Astrocyte (in vitro differentiated cells and primary cell): ENCODE results near the gene HES5. TPM values are rescaled to one million over a fixed set of nuclear protein-coding genes. Genes with fewer than 3 reads are reported as not detected.

ENCODE experiments used
- DNase-seq: peaks from one replicate; pipeline ENCODE4 v3.0.0-alpha.2; 2010; ENCODE audit warnings: low read depth
- FAIRE-seq: peaks from 2 replicates; lab custom pipeline; 2011; peaks lifted over from hg19 to GRCh38; lab: Jason Lieb, UNC
- H2AFZ ChIP-seq: 2 replicates; pipeline ENCODE4 v1.6.0; 2012; ENCODE audit warnings: low read depth, low read length, inconsistent platforms
- H3K27ac ChIP-seq: 2 replicates; pipeline ENCODE4 v1.5.1; 2011; ENCODE audit warnings: low read depth, low read length, inconsistent platforms
- H3K27me3 ChIP-seq: 2 replicates; pipeline ENCODE4 v1.6.0; 2011; ENCODE audit warnings: low read length, inconsistent platforms; ENCODE audit not compliant: insufficient read depth
- H3K36me3 ChIP-seq: 2 replicates; pipeline ENCODE4 v1.5.1; 2011; ENCODE audit warnings: low read length, inconsistent platforms; ENCODE audit not compliant: insufficient read depth
- H3K4me1 ChIP-seq: 2 replicates; pipeline ENCODE4 v1.5.1; 2011; ENCODE audit warnings: low read length, inconsistent platforms; ENCODE audit not compliant: insufficient read depth
- H3K4me2 ChIP-seq: 2 replicates; pipeline ENCODE4 v1.6.0; 2012; ENCODE audit warnings: low read length, inconsistent platforms
- H3K4me3 ChIP-seq: 2 replicates; pipeline ENCODE4 v1.5.1; 2011; ENCODE audit warnings: low read depth, mild to moderate bottlenecking, low read length, inconsistent platforms; ENCODE audit not compliant: insufficient read depth
- H3K79me2 ChIP-seq: 2 replicates; pipeline ENCODE4 v1.6.0; 2012; ENCODE audit warnings: mild to moderate bottlenecking, low read length, inconsistent platforms; ENCODE audit not compliant: insufficient read depth
- H3K9ac ChIP-seq: 2 replicates; pipeline ENCODE4 v1.6.0; 2012; ENCODE audit warnings: mild to moderate bottlenecking, low read length, inconsistent platforms
- H3K9me3 ChIP-seq: 2 replicates; pipeline ENCODE4 v1.5.1; 2012; ENCODE audit warnings: low read depth, mild to moderate bottlenecking, low read length, inconsistent platforms; ENCODE audit not compliant: insufficient read depth
- H4K20me1 ChIP-seq: 2 replicates; pipeline ENCODE4 v1.6.0; 2012; ENCODE audit warnings: low read length, inconsistent platforms; ENCODE audit not compliant: insufficient read depth
- H3K27ac Mint-ChIP-seq: one replicate; pipeline ENCODE4 v1.8.0; 2021; ENCODE audit warnings: mild to moderate bottlenecking, mixed read lengths; ENCODE audit not compliant: unreplicated experiment
- H3K27me3 Mint-ChIP-seq: one replicate; pipeline ENCODE4 v1.8.0; 2021; ENCODE audit warnings: low read depth, mixed read lengths; ENCODE audit not compliant: unreplicated experiment
- H3K36me3 Mint-ChIP-seq: one replicate; pipeline ENCODE4 v1.8.0; 2021; ENCODE audit warnings: low read depth, mixed read lengths; ENCODE audit not compliant: unreplicated experiment
- H3K4me1 Mint-ChIP-seq: one replicate; pipeline ENCODE4 v1.8.0; 2021; ENCODE audit warnings: low read depth, mixed read lengths; ENCODE audit not compliant: unreplicated experiment
- H3K4me3 Mint-ChIP-seq: one replicate; pipeline ENCODE4 v1.8.0; 2021; ENCODE audit warnings: mild to moderate bottlenecking, moderate library complexity, mixed read lengths; ENCODE audit not compliant: unreplicated experiment
- H3K9me3 Mint-ChIP-seq: one replicate; pipeline ENCODE4 v1.8.0; 2021; ENCODE audit warnings: mild to moderate bottlenecking, mixed read lengths; ENCODE audit not compliant: unreplicated experiment
- CTCF ChIP-seq: IDR thresholded peaks from 2 replicates; pipeline ENCODE4 v1.5.1; 2011; ENCODE audit warnings: low read depth, mild to moderate bottlenecking, inconsistent platforms, low read length, moderate library complexity; ENCODE audit not compliant: insufficient read depth
- EZH2 ChIP-seq: IDR thresholded peaks from 2 replicates; pipeline ENCODE4 v1.6.1; 2012; ENCODE audit warnings: mild to moderate bottlenecking, low read length, inconsistent platforms; ENCODE audit not compliant: insufficient read depth
- total RNA-seq: library from RNA; stranded (reverse); gene quantifications from 2 replicates; pipeline ENCODE4 v1.2.1, GENCODE V29; 2021

HES5 gene
- total RNA-seq, 1 donor from 2014 or later = not detected

- H3K27me3 Mint-ChIP-seq = peaks cover 29% of the 10 kb centered on the region
- peaks cover 10% of the 10 kb centered on the region for H3K4me1 Mint-ChIP-seq
- no peak overlapping the region for H3K4me3 ChIP-seq
- H3K27me3 ChIP-seq = peaks cover 6% of the 10 kb centered on the region
- peaks cover 24% of the 10 kb centered on the region for H3K79me2 ChIP-seq
- H3K4me3 Mint-ChIP-seq = no peak overlapping the region
- no peak overlapping the region for H2AFZ ChIP-seq
- FAIRE-seq = no peak
- no peak for DNase-seq
- peaks cover 42% of the 10 kb centered on the region for H3K4me1 ChIP-seq
- H3K9me3 ChIP-seq = no peaks in the 10 kb centered on the region
- H3K27ac Mint-ChIP-seq = no peak overlapping the region
- TF ChIP-seq EZH2 = no peak
- TF ChIP-seq CTCF = no peak
- no peaks in the 10 kb centered on the region for H3K36me3 Mint-ChIP-seq
- H3K27ac ChIP-seq = no peak overlapping the region
- peaks cover 24% of the 10 kb centered on the region for H4K20me1 ChIP-seq
- no peak overlapping the region for H3K9ac ChIP-seq
- peak overlapping the region; percentile 65 for H3K4me2 ChIP-seq
- H3K36me3 ChIP-seq = no peaks in the 10 kb centered on the region
- H3K9me3 Mint-ChIP-seq = no peaks in the 10 kb centered on the region
Observed at GRCh38 chr1:2528611-2528965, 1.5 kb downstream of the HES5 start.

GRCh38 chr1:2528016-2528415 lies 2.0 kb downstream of the HES5 start:
- Mint-ChIP-seq H3K4me1 (peaks cover 14% of the 10 kb centered on the region), H3K27me3 (peaks cover 24% of the 10 kb centered on the region), H3K9me3 (no peaks in the 10 kb centered on the region), H3K36me3 (peaks cover 2% of the 10 kb centered on the region), H3K27ac (no peak overlapping the region), H3K4me3 (no peak overlapping the region)
- Histone ChIP-seq H3K79me2 (peaks cover 30% of the 10 kb centered on the region), H3K9me3 (no peaks in the 10 kb centered on the region), H3K9ac (no peak overlapping the region), H3K36me3 (no peaks in the 10 kb centered on the region), H3K4me1 (peaks cover 42% of the 10 kb centered on the region), H3K27me3 (peaks cover 6% of the 10 kb centered on the region), H2AFZ (no peak overlapping the region), H4K20me1 (peaks cover 29% of the 10 kb centered on the region), H3K27ac (no peak overlapping the region), H3K4me3 (no peak overlapping the region), H3K4me2 (no peak overlapping the region)
- DNase-seq (no peak), FAIRE-seq (no peak)
- TF ChIP-seq CTCF = no peak
- TF ChIP-seq EZH2 = no peak

- H3K9me3 ChIP-seq = no peaks in the 10 kb centered on the region
- peaks cover 3% of the 10 kb centered on the region for H3K36me3 ChIP-seq
- H3K4me1 ChIP-seq = peaks cover 40% of the 10 kb centered on the region
- Mint-ChIP-seq H3K4me3 (peak overlapping the region; percentile 47), H3K27ac (no peak overlapping the region), H3K36me3 (peaks cover 2% of the 10 kb centered on the region), H3K4me1 (peaks cover 14% of the 10 kb centered on the region), H3K27me3 (peaks cover 20% of the 10 kb centered on the region), H3K9me3 (no peaks in the 10 kb centered on the region)
- no peak overlapping the region for H2AFZ ChIP-seq
- no peak overlapping the region for H3K4me3 ChIP-seq
- no peak overlapping the region for H3K27ac ChIP-seq
- peaks cover 6% of the 10 kb centered on the region for H3K27me3 ChIP-seq
- H3K9ac ChIP-seq = no peak overlapping the region
- H4K20me1 ChIP-seq = peaks cover 34% of the 10 kb centered on the region
- DNase-seq (no peak), FAIRE-seq (no peak)
- TF ChIP-seq CTCF = no peak
- no peak for TF ChIP-seq EZH2
- peaks cover 35% of the 10 kb centered on the region for H3K79me2 ChIP-seq
- H3K4me2 ChIP-seq = no peak overlapping the region
Observed at GRCh38 chr1:2527556-2527860, 2.6 kb downstream of the HES5 start.
